Measurements from ENCODE around the gene PDK2. TPM values are rescaled to one million over a fixed set of nuclear protein-coding genes. Genes with fewer than 3 reads are reported as not detected.
"Not testable (repeated sequence)": the region's sequence is repeated elsewhere in the genome, so short reads cannot be mapped to it uniquely, and the experiment has no call there.

Gene PDK2
- polyA plus RNA-seq, 5 donors: 59.5 to 77.4 (median 70.6) TPM

DNA sequence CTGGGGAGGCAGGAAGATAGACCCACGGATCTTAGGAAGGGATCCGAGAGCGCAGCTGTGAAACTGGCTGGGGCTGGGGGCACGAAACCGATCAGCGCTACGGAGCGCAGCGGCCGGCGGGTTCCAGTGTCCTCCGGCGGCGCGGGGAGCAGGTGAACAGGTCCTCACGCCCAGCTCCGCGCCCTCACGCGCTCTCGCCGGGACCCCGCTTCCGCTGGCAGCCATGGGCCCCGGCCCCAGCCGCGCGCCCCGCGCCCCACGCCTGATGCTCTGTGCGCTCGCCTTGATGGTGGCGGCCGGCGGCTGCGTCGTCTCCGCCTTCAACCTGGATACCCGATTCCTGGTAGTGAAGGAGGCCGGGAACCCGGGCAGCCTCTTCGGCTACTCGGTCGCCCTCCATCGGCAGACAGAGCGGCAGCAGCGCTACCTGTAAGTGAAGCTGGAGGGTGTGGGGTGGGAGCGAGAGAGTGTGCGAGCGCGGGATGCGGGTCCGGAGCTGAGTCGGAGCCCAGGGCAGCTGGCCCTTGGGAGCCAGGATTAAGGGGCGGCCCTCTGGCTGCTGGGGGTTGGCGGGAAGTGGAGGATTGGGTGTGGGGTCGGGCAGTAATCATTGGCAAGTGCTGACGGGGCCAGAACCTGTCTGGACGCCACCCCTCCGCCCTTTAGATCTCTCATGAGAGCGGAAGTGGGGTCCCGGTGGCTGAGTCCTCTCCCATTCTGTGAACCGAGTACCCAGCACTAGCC lies 38.8 kb upstream of the PDK2 start:
- DNase-seq: no peak

DNA sequence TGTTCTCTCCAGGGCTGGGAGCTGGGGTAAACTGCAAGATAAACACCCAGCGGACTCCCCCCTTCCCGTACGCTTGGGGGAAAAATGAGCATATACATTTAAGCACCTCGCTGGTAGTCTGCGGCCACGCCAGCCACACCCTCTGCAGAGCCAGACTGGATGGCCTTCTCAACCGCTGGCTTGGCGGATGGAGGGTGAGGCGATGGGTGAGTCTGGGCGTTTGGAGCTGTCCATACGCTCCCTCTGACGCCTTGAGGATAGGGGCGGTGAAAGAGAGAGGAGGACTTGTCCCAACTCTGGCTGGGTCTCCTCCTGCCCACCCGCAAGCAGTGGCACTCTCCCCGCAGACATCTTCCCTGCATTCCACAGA lies 38.2 kb upstream of the PDK2 start:
- no peak for DNase-seq

DNA sequence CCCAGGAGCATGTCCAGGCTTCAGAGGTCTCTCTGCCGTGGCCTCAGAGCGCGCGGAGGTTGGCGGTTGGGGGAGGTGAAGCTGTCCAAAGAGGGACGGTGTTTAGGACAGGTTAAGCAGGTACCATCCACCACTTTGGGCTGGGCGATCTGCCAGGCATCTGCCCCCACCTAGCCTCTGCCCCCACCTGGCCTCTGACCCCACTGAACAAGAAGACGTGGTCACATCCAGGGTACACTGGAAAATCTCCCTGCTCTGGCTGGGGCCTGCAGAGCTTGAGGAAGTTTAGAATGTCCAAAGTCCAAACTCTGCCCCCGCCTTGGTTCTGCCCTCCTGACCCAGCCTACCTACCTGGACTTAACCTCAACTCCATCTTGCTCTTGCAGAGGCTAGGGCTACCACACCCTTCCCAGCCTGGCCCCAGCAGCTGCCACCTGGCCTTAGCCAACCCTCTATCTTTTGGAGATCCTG lies 37.6 kb upstream of the PDK2 start:
- DNase-seq: no peak

DNA sequence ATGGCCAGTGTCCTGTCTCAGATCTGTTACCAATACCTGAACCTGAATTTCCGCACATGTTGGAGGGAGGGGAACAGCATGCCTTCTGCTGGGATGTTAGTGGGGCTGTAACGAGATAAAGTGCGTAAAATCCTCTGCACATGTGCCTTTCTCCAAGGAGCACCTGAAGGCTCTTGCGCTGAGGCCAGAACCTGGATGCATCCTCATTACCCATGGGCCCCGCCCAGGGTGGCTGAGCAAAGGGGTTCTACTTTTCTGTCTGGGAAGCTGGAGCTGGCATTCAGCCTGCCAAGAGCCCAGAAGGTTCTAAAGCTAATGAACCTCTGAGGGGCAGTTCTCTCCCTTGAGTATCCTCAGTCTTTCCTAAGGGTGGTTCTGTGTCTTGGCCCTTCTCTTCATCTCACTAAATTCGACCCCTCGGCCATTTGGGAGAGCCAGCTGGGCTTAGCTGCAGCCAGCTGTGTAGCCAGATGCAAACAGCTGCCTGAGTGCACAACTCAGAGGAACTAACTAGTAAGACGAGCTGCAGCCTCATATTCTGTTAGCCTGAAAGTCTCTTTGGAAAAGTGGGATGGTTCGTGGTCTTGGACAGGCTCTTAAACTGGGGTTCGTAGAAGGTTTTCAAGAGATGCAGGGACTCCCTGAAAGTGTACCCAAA lies 36.7 kb upstream of the PDK2 start:
- peak; percentile 84 for DNase-seq

DNA sequence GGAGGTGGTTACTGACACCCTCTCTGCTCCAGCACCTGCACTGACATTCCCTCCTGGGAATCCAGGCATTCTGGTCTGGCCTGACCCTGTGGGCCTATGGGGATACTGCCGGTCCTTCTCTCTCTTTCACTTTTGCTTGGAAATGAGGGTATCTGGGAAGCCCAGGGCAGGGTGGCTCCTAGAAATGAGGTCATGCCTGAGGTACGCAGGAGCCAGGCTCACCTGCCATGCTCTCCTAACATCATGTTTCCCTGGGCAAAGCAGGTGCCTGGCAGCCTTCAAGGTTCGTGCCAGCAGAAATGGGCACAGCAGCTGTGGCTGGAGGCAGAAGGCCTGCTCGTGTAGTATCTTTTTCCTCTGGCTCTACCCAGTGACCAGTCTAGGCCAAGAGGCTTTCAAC lies 35.9 kb upstream of the PDK2 start:
- no peak for DNase-seq

DNA sequence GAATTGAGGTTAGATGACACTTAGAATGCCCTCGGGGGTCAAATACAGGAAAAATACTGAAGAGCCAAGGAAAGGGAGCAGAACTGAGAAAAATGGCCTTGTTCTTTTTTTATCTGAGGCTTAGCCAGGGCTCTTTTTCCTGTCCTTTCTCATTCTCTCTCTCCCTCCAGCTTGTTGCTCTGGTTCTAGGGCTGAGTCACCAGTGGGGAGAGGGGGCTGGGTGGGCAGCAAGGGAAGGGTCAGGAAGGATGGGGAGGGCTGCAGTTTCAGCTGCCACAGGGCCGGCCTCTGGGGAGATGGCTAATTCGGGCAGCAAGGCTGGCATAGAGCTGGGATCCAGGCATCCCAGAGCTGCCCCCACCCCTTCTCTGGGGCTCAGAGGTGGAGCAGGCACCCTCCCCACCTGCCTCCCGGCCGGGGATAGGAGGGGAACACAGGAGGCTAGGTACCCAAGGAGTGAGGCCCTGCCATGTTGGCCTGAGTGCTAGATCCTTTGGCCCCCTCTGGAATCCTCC lies 35.3 kb upstream of the PDK2 start:
- no peak for DNase-seq

DNA sequence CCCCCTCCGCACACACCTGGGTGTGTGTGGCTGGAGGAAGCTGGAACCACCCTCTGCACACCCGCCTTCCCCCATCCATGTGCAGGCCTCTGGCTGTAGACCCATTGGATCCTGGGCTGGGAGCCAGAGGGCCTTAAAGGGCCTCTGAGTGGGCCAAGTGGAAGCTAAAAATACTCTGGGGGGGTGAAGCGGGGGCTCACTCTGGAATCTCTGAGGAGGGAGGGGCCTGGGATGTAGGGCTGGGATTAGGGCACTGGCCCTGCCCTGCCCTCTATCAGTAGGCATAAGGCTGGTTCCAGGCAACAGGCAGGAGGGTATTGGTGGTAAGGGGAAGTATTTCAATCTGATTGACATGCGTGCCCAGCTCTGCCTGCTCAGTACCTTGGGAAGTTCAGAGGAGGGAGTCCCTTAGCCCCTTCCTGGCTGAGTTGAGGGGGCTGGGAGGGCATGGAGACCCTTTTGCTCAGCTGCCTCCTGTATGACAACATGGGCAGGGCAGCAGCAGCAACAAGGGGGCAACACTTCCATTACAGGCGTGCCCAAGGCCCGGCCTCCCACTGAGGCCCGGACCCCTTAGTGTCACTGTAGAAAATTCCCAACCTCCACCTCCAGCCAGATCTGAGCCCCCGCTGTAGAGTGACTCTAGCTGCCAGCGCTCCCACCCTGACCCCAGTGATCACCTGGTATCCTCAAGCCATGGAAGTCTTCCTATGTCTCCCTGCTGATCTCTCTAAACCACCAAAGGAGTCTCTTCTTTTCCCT lies 34.0 kb upstream of the PDK2 start:
- DNase-seq: peak; percentile 86 to 89

DNA sequence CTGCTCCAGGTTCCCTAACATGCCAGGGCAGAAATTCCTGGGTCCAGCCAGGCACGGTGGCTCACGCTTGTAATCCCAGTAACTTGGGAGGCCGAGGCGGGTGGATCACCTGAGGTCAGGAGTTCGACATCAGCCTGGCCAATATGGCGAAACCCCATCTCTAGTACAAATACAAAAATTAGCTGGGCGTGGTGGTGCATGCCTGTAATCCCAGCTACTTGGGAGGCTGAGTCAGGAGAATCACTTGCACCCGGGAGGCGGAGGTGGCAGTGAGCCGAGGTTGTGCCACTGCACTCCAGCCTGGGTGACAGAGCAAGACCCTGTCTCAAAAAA lies 33.5 kb upstream of the PDK2 start:
- not testable (repeated sequence) for DNase-seq

DNA sequence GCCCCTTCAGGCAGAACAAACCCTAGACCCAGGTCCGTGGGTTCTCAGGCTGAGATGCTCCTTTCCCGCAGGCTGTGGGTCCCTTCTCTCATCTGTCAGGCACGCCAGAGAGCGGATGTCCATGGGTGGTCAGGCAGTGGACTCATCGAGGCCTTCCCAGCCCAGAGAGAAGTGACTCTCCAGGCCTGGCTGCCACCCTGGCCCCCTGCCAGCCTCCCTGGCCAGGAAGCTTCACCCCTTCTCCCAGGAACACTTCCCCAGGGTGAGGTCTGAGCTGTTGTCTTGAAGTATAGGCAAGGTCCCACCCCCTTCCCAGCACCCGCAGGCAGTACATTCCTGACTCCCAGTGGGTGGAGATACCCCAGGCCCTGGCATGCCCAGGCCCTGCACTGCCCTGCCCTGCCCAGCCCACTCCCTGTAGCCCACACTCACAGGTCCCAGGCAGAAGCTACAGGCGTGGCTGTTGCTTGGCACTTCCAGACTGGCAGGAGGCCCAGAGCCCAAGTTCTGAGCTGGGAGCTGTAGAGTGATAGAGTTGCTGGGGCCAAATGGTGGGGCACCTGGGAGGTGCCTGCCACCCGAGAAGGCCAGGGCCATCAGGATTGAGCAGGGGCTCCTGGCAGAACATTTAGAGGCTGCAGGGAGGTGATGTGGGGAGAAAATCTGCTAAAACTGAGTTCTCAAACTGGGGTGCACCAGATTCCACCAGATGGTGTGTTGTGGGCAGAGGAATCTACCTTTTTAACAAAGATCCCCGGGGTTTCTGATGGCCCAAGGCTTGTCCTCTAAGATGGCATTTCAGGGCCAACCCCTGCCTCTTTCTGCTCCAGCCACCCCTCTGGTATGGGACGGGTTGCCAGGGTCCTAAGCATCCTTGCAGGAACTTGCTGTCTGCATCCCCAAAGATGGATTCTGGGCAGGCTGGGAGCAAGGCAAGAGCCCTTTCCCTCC lies 32.6 kb upstream of the PDK2 start:
- peak in 1 of 2 donors; percentile 52 for DNase-seq

DNA sequence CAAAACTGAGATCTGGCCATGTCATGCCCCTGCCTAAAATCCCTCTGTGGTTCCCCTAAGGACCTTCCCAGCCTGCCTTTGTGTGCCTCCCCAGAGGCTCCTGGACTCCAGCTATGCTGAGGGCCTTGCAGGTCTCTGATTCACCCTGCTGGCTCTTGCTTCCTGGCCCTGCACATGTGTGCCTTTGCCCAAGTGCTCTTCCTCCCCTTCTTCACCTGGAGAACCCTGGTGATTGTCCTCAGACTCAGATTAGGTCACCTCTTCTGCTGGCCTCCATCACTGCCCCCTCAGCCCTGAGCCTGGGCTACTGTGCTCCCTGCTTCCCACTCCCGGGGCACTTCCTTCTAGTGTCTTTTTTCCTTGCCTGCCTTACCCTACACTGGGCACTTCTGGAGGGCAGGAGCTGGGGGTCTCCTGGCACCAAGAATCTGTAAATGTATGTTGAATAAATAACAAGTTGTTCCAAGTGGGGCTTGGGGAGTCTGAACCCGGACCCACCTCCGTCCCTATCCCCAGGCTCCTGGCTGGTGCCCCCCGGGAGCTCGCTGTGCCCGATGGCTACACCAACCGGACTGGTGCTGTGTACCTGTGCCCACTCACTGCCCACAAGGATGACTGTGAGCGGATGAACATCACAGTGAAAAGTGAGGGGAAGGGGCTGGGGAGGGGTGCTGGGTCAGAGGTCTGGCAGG lies 31.4 kb upstream of the PDK2 start:
- no peak for DNase-seq

DNA sequence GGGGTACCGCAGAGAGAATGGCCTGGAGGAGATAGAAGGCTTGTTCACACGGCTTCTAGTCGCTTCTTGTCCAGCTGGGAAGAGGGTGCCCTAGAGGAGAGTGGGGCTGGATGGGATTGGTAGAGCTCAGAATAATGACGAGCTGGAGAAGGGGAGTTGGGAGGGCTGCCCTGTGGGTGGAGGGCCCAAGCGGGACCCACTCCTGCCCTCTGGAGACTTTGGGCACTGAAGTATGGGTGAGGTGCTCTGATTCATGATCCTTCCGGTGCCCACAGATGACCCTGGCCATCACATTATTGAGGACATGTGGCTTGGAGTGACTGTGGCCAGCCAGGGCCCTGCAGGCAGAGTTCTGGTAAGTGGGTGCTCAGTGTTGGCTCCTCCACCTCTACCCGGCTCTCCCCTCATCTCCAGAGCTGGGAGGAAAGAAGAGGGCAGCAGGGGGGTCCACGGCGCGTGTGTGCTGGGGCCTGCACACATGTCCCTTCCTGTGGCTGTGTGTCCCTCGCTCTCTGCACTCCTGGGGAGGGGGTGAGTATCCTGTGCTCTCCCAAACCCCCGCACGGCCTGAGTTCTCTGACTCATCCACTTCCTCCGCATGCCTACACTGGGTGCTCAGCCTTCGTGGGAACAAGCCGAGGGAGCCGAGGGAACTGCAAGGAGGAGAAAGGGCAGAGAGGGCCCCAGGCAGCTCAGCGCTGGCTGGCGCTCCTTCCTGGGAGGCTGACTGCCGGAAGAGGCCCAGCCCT lies 30.7 kb upstream of the PDK2 start:
- DNase-seq: no peak

DNA sequence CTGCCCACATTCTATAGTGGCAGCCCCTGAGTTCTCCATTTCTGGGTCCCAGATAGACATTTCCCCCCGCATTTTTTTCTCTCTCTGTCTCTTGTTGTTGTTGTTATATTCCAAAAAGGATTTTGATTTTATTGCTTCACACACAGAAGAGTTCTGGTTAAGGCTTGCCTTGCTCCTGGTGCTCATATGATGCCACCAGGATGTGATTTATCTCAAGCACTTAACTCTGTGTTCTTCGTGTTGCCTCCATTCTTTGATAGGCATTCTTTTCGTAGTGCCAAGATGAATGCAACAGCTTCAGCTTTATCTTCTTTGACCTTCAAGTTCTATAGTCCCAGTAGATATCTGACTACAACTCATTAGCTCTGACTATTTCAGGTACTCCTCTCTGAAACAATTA lies 30.1 kb upstream of the PDK2 start:
- DNase-seq: no peak

DNA sequence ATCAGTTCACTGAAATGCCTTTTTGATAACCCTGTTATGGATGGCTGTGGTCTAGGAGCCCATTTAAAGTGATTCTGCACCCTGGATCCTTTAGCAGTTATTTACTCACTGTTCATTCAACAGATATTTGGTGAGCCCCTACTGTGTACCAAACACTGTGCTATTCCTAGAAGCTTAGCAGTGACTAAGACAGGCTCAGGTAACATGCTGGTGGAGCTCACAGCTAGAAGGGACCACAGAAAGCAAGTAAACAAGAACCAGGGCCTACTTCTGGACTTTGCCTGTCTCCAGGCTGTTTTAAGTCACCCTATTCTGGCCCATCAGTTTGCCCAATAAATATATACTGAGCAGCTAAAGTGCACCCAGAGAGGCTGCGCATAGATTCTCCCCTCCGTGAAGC lies 28.2 kb upstream of the PDK2 start:
- no peak for DNase-seq

DNA sequence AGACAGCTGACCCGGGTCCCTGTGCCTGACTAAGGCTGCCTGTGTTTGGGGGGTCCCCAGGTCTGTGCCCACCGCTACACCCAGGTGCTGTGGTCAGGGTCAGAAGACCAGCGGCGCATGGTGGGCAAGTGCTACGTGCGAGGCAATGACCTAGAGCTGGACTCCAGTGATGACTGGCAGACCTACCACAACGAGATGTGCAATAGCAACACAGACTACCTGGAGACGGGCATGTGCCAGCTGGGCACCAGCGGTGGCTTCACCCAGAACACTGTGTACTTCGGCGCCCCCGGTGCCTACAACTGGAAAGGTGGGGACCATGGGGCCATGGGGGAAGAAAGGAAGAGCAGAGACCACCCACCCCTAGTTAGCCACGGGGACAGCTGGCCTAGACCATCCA lies 27.2 kb upstream of the PDK2 start:
- no peak for DNase-seq

DNA sequence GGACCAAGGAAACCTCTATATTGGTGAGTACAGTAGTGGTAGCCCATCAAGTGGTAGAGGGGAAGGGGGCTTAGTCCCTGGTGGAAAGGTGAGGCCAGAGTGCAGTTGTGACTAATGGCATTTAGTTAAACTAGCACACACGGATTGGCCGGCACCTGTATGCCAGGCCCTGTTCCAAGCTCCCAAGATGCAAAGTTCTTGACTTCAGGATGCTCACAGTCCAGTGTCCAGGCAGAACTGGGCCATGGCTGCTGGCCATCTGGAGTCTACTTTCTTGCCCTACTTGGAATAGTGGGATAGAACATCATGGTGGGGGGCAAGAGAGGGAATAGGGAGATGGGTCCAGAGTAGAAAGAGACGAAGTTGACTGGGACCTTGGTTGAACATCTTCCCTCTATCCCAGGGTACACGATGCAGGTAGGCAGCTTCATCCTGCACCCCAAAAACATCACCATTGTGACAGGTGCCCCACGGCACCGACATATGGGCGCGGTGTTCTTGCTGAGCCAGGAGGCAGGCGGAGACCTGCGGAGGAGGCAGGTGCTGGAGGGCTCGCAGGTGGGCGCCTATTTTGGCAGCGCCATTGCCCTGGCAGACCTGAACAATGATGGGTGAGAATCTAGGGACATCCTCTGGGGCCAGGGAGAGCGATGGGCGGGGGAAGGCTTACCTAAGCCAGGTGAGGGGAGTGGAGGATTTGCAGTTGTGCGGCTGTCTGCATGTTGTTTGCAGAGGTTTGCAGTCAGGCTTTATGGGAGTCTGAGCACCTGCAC lies 24.1 kb upstream of the PDK2 start:
- no peak for DNase-seq

DNA sequence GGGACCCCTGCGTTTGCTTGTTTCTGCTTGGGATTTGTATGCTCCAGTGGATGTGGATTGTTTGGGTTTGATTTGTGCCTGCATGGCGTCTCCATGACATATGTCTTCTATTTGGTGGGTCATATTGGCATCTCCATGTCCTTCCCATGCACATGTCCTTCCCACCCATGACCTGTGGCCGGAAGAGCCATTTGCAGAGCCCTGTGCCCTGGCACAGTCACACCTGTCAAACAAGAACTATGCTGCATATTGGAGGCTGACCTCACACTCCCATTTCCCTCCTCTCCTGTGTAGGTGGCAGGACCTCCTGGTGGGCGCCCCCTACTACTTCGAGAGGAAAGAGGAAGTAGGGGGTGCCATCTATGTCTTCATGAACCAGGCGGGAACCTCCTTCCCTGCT lies 23.5 kb upstream of the PDK2 start:
- DNase-seq: no peak

DNA sequence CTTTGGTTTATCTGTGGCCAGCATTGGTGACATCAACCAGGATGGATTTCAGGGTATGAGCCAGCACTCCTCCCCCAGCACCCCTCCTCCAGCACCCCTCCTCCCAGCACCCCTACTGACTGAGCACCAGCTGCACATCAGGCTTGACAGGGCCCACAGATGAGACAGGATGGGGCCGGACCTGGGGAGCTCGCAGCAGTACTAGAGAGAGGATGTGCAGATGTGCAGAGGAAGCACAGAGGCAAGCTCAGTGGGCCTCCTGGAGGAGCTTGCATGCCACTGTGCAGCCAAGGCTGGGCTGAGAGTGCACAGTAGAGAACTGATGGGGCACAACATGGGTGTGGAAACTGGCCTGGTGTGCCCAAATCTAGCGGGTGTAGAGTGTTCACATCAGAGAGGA lies 23.0 kb upstream of the PDK2 start:
- no peak for DNase-seq

DNA sequence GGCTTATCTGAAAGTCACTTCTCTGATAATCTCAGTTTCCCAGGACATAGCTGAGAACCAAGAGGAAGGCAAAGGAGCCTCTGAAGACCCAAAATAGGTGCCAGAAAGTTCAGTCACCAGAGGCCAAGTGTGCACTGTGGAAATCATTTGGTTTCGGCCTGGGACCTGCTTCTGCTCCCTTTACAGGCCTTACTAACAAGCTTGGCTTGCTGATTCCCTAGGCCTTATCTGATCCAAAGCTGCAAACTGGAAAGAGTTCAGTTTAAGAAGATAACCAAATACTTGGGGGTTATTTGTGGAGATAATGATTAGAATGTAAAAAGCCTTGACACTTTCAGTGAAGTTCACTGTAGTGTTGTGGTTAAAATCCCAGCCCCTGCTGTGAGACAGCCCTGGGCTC lies 22.2 kb upstream of the PDK2 start:
- DNase-seq: no peak

DNA sequence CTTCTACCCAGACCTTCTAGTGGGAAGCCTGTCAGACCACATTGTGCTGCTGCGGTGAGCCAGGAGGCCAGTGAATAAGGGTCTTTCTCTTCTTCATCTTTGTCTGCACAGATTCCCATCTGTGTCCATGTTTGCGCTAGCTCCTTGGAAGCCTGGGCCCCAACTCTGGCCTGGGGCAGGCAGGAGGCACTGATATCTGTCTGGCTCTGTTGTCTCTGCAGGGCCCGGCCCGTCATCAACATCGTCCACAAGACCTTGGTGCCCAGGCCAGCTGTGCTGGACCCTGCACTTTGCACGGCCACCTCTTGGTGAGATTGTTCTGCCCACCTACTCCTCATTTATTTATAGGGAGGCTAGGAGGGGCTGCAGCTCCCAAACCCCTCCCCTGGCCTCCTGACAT lies 20.9 kb upstream of the PDK2 start:
- DNase-seq: no peak

Data from right lung (tissue), 5 donors.